Stimulated activated CD4-positive, alpha-beta T cell treated with anti-CD3 and anti-CD28 coated beads, Interleukin-2, amount 100 ng/mL, for 24 hours (primary cell): ENCODE measurements around the gene ZFX.
"Not testable (repeated sequence)": the region's sequence is repeated elsewhere in the genome, so short reads cannot be mapped to it uniquely, and the experiment has no call there.

Source experiments
- DNase-seq, 2 donors: peaks; one replicate each; pipeline ENCODE4 v3.0.0-alpha.2; 2020

ZFX gene

GRCh38 chrX:24149351-24150050 lies at the start of gene ZFX:
ZFX (plus strand) TSS chrX:24149729; CDS start chrX:24172743, 23,014 bp downstream.
- peak; percentile 60 to 62 for DNase-seq

- no peak for DNase-seq
Measured at GRCh38 chrX:24100713-24101112, 48.8 kb upstream of the ZFX start.

GRCh38 chrX:24110069-24110468 lies 39.5 kb upstream of the ZFX start:
- no peak for DNase-seq

GRCh38 chrX:24113181-24113580 lies 36.3 kb upstream of the ZFX start:
- DNase-seq: no peak

- no peak for DNase-seq
Measured at GRCh38 chrX:24117258-24117657, 32.3 kb upstream of the ZFX start.

GRCh38 chrX:24124244-24124799 lies 25.2 kb upstream of the ZFX start:
- DNase-seq: no peak

- DNase-seq: no peak
Measured at GRCh38 chrX:24125028-24125612, 24.4 kb upstream of the ZFX start.

- DNase-seq: no peak
Measured at GRCh38 chrX:24131476-24131875, 18.1 kb upstream of the ZFX start.

GRCh38 chrX:24133312-24133711 lies 16.2 kb upstream of the ZFX start:
- no peak for DNase-seq

GRCh38 chrX:24135768-24136167 lies 13.8 kb upstream of the ZFX start:
- DNase-seq: not testable (repeated sequence)

GRCh38 chrX:24137192-24137591 lies 12.3 kb upstream of the ZFX start:
- DNase-seq: no peak

GRCh38 chrX:24143982-24144381 lies 5.5 kb upstream of the ZFX start:
- DNase-seq: not testable (repeated sequence)

GRCh38 chrX:24144528-24144927 lies 5.0 kb upstream of the ZFX start:
- no peak for DNase-seq

GRCh38 chrX:24145303-24146186 lies 4.0 kb upstream of the ZFX start:
- no peak for DNase-seq

- no peak for DNase-seq
Measured at GRCh38 chrX:24146283-24146949, 3.1 kb upstream of the ZFX start.

GRCh38 chrX:24147165-24147564 lies 2.4 kb upstream of the ZFX start:
- DNase-seq: no peak

- no peak for DNase-seq
Measured at GRCh38 chrX:24148121-24148520, 1.4 kb upstream of the ZFX start.

- no peak for DNase-seq
Measured at GRCh38 chrX:24148535-24149350, 786 bp upstream of the ZFX start.

GRCh38 chrX:24150051-24150790 lies 692 bp downstream of the ZFX start:
- DNase-seq: peak; percentile 80 to 82

- no peak for DNase-seq
Measured at GRCh38 chrX:24150898-24151297, 1.4 kb downstream of the ZFX start.

GRCh38 chrX:24151513-24151912 lies 2.0 kb downstream of the ZFX start:
- DNase-seq: no peak
